H9 (cell line): ENCODE results near the gene NR1H4. TPM values are rescaled to one million over a fixed set of nuclear protein-coding genes. Genes with fewer than 3 reads are reported as not detected.

ENCODE experiments used
- DNase-seq: peaks from one replicate; pipeline ENCODE4 v3.0.0-alpha.2; 2017
- H2AFZ ChIP-seq: one replicate; pipeline ENCODE4 v1.6.1; 2013; ENCODE audit warnings: mild to moderate bottlenecking, low read length, control low read depth, moderate library complexity
- H2AK5ac ChIP-seq: 2 replicates; pipeline ENCODE4 v1.6.1; 2013; ENCODE audit warnings: low read length, control low read depth, mixed read lengths; ENCODE audit not compliant: insufficient read length
- H2BK120ac ChIP-seq: one replicate; pipeline ENCODE4 v1.6.1; 2013; ENCODE audit warnings: low read depth, mild to moderate bottlenecking, low read length, control low read depth, inconsistent platforms; ENCODE audit not compliant: poor library complexity, severe bottlenecking
- H2BK12ac ChIP-seq: 2 replicates; pipeline ENCODE4 v1.6.1; 2013; ENCODE audit warnings: low read length, control low read depth, mixed read lengths, low read depth; ENCODE audit not compliant: insufficient read length
- H2BK15ac ChIP-seq: 2 replicates; pipeline ENCODE4 v1.6.1; 2013; ENCODE audit warnings: low read depth, low read length, control low read depth
- H2BK20ac ChIP-seq: one replicate; pipeline ENCODE4 v1.6.1; 2013; ENCODE audit warnings: low read depth, mild to moderate bottlenecking, low read length, control low read depth, inconsistent platforms; ENCODE audit not compliant: poor library complexity, severe bottlenecking
- H2BK5ac ChIP-seq: 2 replicates; pipeline ENCODE4 v1.6.1; 2013; ENCODE audit warnings: low read length, control low read depth, mixed read lengths; ENCODE audit not compliant: insufficient read length
- H3K14ac ChIP-seq: 2 replicates; pipeline ENCODE4 v1.6.1; 2013; ENCODE audit warnings: low read length, control low read depth; ENCODE audit not compliant: insufficient read depth
- H3K18ac ChIP-seq: 2 replicates; pipeline ENCODE4 v1.6.1; 2013; ENCODE audit warnings: low read depth, mild to moderate bottlenecking, mixed read lengths, low read length, control low read depth; ENCODE audit not compliant: insufficient read length
- H3K23ac ChIP-seq: 2 replicates; pipeline ENCODE4 v1.6.1; 2013; ENCODE audit warnings: low read length, control low read depth, mixed read lengths, low read depth; ENCODE audit not compliant: insufficient read length
- H3K23me2 ChIP-seq: 2 replicates; pipeline ENCODE4 v1.6.1; 2013; ENCODE audit warnings: low read depth, mild to moderate bottlenecking, mixed read lengths, low read length, control low read depth; ENCODE audit not compliant: insufficient read length, poor library complexity, severe bottlenecking
- H3K27ac ChIP-seq: 2 replicates; pipeline ENCODE4 v1.5.1; 2013; ENCODE audit warnings: low read length, control low read depth, mixed read lengths, low read depth; ENCODE audit not compliant: insufficient read length
- H3K27me3 ChIP-seq: 2 replicates; pipeline ENCODE4 v1.6.1; 2013; ENCODE audit warnings: low read length, control low read depth, inconsistent platforms; ENCODE audit not compliant: insufficient read depth
- H3K4ac ChIP-seq: 2 replicates; pipeline ENCODE4 v1.6.1; 2013; ENCODE audit warnings: low read depth, mild to moderate bottlenecking, control low read depth, inconsistent platforms, low read length, moderate library complexity
- H3K4me1 ChIP-seq: 2 replicates; pipeline ENCODE4 v1.6.1; 2013; ENCODE audit warnings: low read length, control low read depth, inconsistent platforms; ENCODE audit not compliant: insufficient read depth
- H3K4me2 ChIP-seq: 2 replicates; pipeline ENCODE4 v1.6.1; 2013; ENCODE audit warnings: low read length, control low read depth, mixed read lengths; ENCODE audit not compliant: insufficient read length, insufficient read depth
- H3K56ac ChIP-seq: 2 replicates; pipeline ENCODE4 v1.6.1; 2013; ENCODE audit warnings: low read depth, mild to moderate bottlenecking, mixed read lengths, low read length, control low read depth; ENCODE audit not compliant: insufficient read length
- H3K79me1 ChIP-seq: 2 replicates; pipeline ENCODE4 v1.6.1; 2013; ENCODE audit warnings: low read depth, mild to moderate bottlenecking, moderate library complexity, low read length, control low read depth, inconsistent platforms; ENCODE audit not compliant: insufficient read depth, poor library complexity, severe bottlenecking
- H3K79me2 ChIP-seq: 2 replicates; pipeline ENCODE4 v1.6.1; 2013; ENCODE audit warnings: low read length, control low read depth, inconsistent platforms; ENCODE audit not compliant: insufficient read depth
- H3K9ac ChIP-seq: 2 replicates; pipeline ENCODE4 v1.6.1; 2013; ENCODE audit warnings: low read length, control low read depth, mixed read lengths; ENCODE audit not compliant: insufficient read length; ENCODE audit errors: extremely low read depth
- H3K9me3 ChIP-seq: one replicate; pipeline ENCODE4 v1.6.1; 2013; ENCODE audit warnings: low read depth, low read length, inconsistent platforms; ENCODE audit not compliant: control insufficient read depth
- H3T11ph ChIP-seq: one replicate; pipeline ENCODE4 v1.6.1; 2013; ENCODE audit warnings: mild to moderate bottlenecking, low read length, control low read depth, inconsistent platforms
- H4K20me1 ChIP-seq: one replicate; pipeline ENCODE4 v1.6.1; 2013; ENCODE audit not compliant: control insufficient read depth, insufficient read length, insufficient read depth
- H4K5ac ChIP-seq: 2 replicates; pipeline ENCODE4 v1.6.1; 2013; ENCODE audit warnings: low read depth, mild to moderate bottlenecking, mixed read lengths, low read length, control low read depth; ENCODE audit not compliant: insufficient read length
- H4K8ac ChIP-seq: replicated peaks from 2 replicates; pipeline ENCODE4 v1.6.1; 2013; ENCODE audit warnings: low read length, control low read depth, mixed read lengths, low read depth; ENCODE audit not compliant: insufficient read length
- H4K91ac ChIP-seq: 2 replicates; pipeline ENCODE4 v1.6.1; 2013; ENCODE audit warnings: low read depth, mild to moderate bottlenecking, moderate library complexity, mixed read lengths, low read length, control low read depth; ENCODE audit not compliant: insufficient read length
- H3K27ac Mint-ChIP-seq, 3 experiments: 2 replicates in 2 of 3; 3 replicates in 1 of 3; pipeline ENCODE4 v1.8.0; 2020 to 2021; ENCODE audit warnings: mixed read lengths in 3 of 3, mild to moderate bottlenecking in 1 of 3, moderate library complexity in 1 of 3
- H3K27me3 Mint-ChIP-seq: 2 replicates; pipeline ENCODE4 v1.8.0; 2021; ENCODE audit warnings: low read depth, mild to moderate bottlenecking, moderate library complexity, mixed read lengths
- H3K36me3 Mint-ChIP-seq, 3 experiments: 2 replicates in 2 of 3; 3 replicates in 1 of 3; pipeline ENCODE4 v1.8.0; 2020 to 2021; ENCODE audit warnings: low read depth in 3 of 3, mixed read lengths in 3 of 3; ENCODE audit not compliant: insufficient read depth in 1 of 3
- H3K4me1 Mint-ChIP-seq, 2 experiments: 2 replicates each; pipeline ENCODE4 v1.8.0; 2020; ENCODE audit warnings: mixed read lengths in 2 of 2
- H3K4me3 Mint-ChIP-seq, 2 experiments: 2 replicates in 1 of 2; 3 replicates in 1 of 2; pipeline ENCODE4 v1.8.0; 2020 to 2021; ENCODE audit warnings: mild to moderate bottlenecking in 2 of 2, mixed read lengths in 2 of 2, moderate library complexity in 1 of 2
- H3K9me3 Mint-ChIP-seq, 2 experiments: 2 replicates in 1 of 2; 3 replicates in 1 of 2; pipeline ENCODE4 v1.8.0; 2020; ENCODE audit warnings: mild to moderate bottlenecking in 2 of 2, mixed read lengths in 2 of 2, moderate library complexity in 1 of 2
- WGBS: extraction: QIAGEN DNeasy Blood & Tissue Kit; methylation state at CpG from one replicate; pipeline ENCODE4 v1.1.7; 2013; ENCODE audit warnings: missing lambda C conversion rate, low lambda C conversion rate, mixed read lengths; ENCODE audit not compliant: insufficient read length; ENCODE audit errors: extremely low coverage; 5-methylcytosine and 5-hydroxymethylcytosine counted together
- total RNA-seq: library from RNA; stranded (reverse); gene quantifications from 2 replicates; pipeline ENCODE4 v1.2.1, GENCODE V29; 2021
- TF ChIP-seq, protein P1 (sequence below): fragments of 200-600 bp; sonication (generic); conservative IDR thresholded peaks from 3 replicates; pipeline ENCODE4 v1.8.0; 2021; ENCODE audit warnings: antibody characterized with exemption, mild to moderate bottlenecking

Gene NR1H4
- total RNA-seq, 1 experiment from 2014 or later = not detected

DNA sequence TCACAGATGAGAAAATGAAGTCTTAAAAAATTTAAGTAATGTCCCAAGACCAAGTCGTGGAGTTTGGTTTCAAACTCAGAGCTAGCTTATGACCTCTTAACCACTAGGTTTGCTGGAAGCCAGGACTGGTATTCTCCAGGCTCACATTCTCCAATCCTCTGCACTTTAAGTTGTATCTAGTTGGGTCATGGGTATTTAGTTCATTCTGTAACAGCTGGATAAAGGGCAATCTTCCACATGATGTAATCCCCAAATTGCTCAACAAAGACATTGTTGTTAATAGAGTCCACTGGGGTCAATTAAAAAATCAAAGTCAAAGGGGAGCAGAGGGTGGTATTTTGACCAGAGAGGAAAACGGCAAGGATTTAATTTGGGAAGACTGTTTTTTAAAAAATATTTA, 82.1 kb downstream of the NR1H4 start:
- Histone ChIP-seq H2BK5ac (no peak overlapping the region), H3K27me3 (no peaks in the 10 kb centered on the region), H3K56ac (no peak overlapping the region), H2AK5ac (no peak overlapping the region), H2BK15ac (no peak overlapping the region), H3K79me2 (no peaks in the 10 kb centered on the region), H3K9ac (no peak overlapping the region), H4K20me1 (no peaks in the 10 kb centered on the region), H3K4me2 (no peak overlapping the region), H3K4me1 (no peaks in the 10 kb centered on the region), H4K8ac (no peak overlapping the region), H2AFZ (no peak overlapping the region), H3K79me1 (no peaks in the 10 kb centered on the region), H3K9me3 (no peaks in the 10 kb centered on the region), H3K4ac (no peak overlapping the region), H4K91ac (no peak overlapping the region), H2BK12ac (no peak overlapping the region), H3K23me2 (no peaks in the 10 kb centered on the region), H3K18ac (no peak overlapping the region), H3T11ph (no peak overlapping the region), H3K27ac (no peak overlapping the region), H2BK20ac (no peak overlapping the region), H3K23ac (no peak overlapping the region), H4K5ac (no peak overlapping the region), H2BK120ac (no peak overlapping the region), H3K14ac (no peak overlapping the region)
- Mint-ChIP-seq H3K27ac (no peak overlapping the region), H3K9me3 (peaks cover 0 to 2% of the 10 kb centered on the region in 2 experiments; a peak in 1 of 5 replicates), H3K27me3 (no peaks in the 10 kb centered on the region; the same call in 1 of the 2 replicates), H3K4me1 (no peaks in the 10 kb centered on the region), H3K36me3 (no peaks in the 10 kb centered on the region), H3K4me3 (no peak overlapping the region)
- WGBS = no CpG with 5 or more reads among the region's 2 CpGs
- DNase-seq = no peak
- TF ChIP-seq, protein P1, sequence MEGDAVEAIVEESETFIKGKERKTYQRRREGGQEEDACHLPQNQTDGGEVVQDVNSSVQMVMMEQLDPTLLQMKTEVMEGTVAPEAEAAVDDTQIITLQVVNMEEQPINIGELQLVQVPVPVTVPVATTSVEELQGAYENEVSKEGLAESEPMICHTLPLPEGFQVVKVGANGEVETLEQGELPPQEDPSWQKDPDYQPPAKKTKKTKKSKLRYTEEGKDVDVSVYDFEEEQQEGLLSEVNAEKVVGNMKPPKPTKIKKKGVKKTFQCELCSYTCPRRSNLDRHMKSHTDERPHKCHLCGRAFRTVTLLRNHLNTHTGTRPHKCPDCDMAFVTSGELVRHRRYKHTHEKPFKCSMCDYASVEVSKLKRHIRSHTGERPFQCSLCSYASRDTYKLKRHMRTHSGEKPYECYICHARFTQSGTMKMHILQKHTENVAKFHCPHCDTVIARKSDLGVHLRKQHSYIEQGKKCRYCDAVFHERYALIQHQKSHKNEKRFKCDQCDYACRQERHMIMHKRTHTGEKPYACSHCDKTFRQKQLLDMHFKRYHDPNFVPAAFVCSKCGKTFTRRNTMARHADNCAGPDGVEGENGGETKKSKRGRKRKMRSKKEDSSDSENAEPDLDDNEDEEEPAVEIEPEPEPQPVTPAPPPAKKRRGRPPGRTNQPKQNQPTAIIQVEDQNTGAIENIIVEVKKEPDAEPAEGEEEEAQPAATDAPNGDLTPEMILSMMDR = no peak
